ENCODE results near the gene MARK1. TPM values are rescaled to one million over a fixed set of nuclear protein-coding genes. Genes with fewer than 3 reads are reported as not detected.
"Not testable (repeated sequence)": the region's sequence is repeated elsewhere in the genome, so short reads cannot be mapped to it uniquely, and the experiment has no call there.

Gene MARK1
- total and polyA plus RNA-seq, 10 of the 15 experiments (the other 5 are each of a cell fraction or from before 2014, with no cell fraction given) = 0.02 to 0.67 (median 0.12) TPM; not detected in 6

DNA sequence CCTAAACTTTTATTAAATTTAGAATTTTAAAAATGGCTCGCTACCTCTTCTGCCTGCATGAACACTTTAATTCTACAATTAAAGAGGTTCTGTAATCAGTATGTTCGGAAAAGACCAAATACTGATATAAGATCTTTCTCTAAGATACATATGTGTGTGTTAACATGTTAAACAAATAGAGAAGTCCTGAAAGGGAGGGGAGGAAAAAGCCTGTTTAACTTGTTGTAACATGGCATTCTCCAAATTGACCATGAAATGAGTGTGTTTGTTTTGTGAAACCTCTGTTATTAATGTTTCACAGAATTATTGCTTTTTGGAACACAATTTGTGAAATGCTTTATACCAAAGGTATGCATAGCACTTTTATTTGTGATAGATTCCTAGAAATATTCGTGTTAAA is 77.0 kb downstream of the MARK1 start:
- Histone ChIP-seq H2AFZ (ENCODE audit: control insufficient read depth, low read depth, low read length) (no peak overlapping the region), H3K9ac (ENCODE audit: control insufficient read depth, insufficient read depth, low read length) (no peak overlapping the region), H3K79me2 (ENCODE audit: control insufficient read depth, insufficient read depth, low read length) (no peaks in the 10 kb centered on the region), H3K27me3 (replicated peaks in 1 of 2; ENCODE audit: control insufficient read depth in 2 of 2, insufficient read depth in 2 of 2, low read length in 1 of 2) (no peaks in the 10 kb centered on the region), H3K9me3 (replicated peaks; ENCODE audit: control insufficient read depth, insufficient read depth, low read length) (no peaks in the 10 kb centered on the region), H4K20me1 (ENCODE audit: control insufficient read depth, insufficient read depth) (no peaks in the 10 kb centered on the region), H3K36me3 (ENCODE audit: control insufficient read depth in 2 of 2, insufficient read depth in 2 of 2, low read length in 1 of 2) (no peaks in the 10 kb centered on the region), H3K4me2 (ENCODE audit: control insufficient read depth, insufficient read depth) (no peak overlapping the region), H3K4me1 (ENCODE audit: control insufficient read depth, insufficient read depth, low read length) (no peaks in the 10 kb centered on the region), H3K27ac (ENCODE audit: control insufficient read depth, insufficient read depth) (no peak overlapping the region), H3K4me3 (no peak overlapping the region)
- ChIA-PET POLR2A (no interaction called here), SMC1A (ENCODE audit: uncharacterized antibody, unreplicated experiment) (no interaction called here), RAD21 (ENCODE audit: unreplicated experiment) (no interaction called here), CTCF (no interaction called here)
- WGBS (ENCODE audit: insufficient coverage, insufficient replicate concordance, low lambda C conversion rate, missing lambda C conversion rate) = 68% methylated on average over 3 of the region's 3 CpGs
- TF ChIP-seq, protein P1, sequence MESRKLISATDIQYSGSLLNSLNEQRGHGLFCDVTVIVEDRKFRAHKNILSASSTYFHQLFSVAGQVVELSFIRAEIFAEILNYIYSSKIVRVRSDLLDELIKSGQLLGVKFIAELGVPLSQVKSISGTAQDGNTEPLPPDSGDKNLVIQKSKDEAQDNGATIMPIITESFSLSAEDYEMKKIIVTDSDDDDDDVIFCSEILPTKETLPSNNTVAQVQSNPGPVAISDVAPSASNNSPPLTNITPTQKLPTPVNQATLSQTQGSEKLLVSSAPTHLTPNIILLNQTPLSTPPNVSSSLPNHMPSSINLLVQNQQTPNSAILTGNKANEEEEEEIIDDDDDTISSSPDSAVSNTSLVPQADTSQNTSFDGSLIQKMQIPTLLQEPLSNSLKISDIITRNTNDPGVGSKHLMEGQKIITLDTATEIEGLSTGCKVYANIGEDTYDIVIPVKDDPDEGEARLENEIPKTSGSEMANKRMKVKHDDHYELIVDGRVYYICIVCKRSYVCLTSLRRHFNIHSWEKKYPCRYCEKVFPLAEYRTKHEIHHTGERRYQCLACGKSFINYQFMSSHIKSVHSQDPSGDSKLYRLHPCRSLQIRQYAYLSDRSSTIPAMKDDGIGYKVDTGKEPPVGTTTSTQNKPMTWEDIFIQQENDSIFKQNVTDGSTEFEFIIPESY (IDR thresholded peaks at IDR 0.05) = no peak
- TF ChIP-seq IKZF1 (conservative IDR thresholded peaks at IDR 0.05) = no peak
- no peak for TF ChIP-seq NFYB (IDR thresholded peaks at IDR 0.05; ENCODE audit: insufficient read depth, low read depth, low read length)
- TF ChIP-seq BACH1 (IDR thresholded peaks at IDR 0.05; ENCODE audit: borderline replicate concordance) = no peak
- TF ChIP-seq CHD1 (IDR thresholded peaks at IDR 0.05; ENCODE audit: low read depth, low read length) = no peak
- TF ChIP-seq SMC3 (IDR thresholded peaks at IDR 0.05; ENCODE audit: borderline replicate concordance, low read length) = no peak
- TF ChIP-seq RB1 (IDR thresholded peaks at IDR 0.05; ENCODE audit: borderline replicate concordance) = no peak
- TF ChIP-seq, protein P2, sequence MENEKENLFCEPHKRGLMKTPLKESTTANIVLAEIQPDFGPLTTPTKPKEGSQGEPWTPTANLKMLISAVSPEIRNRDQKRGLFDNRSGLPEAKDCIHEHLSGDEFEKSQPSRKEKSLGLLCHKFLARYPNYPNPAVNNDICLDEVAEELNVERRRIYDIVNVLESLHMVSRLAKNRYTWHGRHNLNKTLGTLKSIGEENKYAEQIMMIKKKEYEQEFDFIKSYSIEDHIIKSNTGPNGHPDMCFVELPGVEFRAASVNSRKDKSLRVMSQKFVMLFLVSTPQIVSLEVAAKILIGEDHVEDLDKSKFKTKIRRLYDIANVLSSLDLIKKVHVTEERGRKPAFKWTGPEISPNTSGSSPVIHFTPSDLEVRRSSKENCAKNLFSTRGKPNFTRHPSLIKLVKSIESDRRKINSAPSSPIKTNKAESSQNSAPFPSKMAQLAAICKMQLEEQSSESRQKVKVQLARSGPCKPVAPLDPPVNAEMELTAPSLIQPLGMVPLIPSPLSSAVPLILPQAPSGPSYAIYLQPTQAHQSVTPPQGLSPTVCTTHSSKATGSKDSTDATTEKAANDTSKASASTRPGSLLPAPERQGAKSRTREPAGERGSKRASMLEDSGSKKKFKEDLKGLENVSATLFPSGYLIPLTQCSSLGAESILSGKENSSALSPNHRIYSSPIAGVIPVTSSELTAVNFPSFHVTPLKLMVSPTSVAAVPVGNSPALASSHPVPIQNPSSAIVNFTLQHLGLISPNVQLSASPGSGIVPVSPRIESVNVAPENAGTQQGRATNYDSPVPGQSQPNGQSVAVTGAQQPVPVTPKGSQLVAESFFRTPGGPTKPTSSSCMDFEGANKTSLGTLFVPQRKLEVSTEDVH (IDR thresholded peaks at IDR 0.05; ENCODE audit: low read depth, partially characterized antibody) = no peak
- no peak for TF ChIP-seq RELA (IDR thresholded peaks at IDR 0.05; ENCODE audit: borderline replicate concordance, partially characterized antibody)
- TF ChIP-seq SMAD1 (IDR thresholded peaks at IDR 0.05; ENCODE audit: low read depth, partially characterized antibody) = no peak
- ATAC-seq (no peak), DNase-seq (ENCODE audit: low read depth, low spot score) (no peak), FAIRE-seq (no peak)
- intact Hi-C loops (cut with micrococcal nuclease; ENCODE audit: unreplicated experiment) = no loop called here
- in situ Hi-C loops (cut with MboI) = no loop called here
- no TSS peak for BruUV-seq (replicated peaks)

DNA sequence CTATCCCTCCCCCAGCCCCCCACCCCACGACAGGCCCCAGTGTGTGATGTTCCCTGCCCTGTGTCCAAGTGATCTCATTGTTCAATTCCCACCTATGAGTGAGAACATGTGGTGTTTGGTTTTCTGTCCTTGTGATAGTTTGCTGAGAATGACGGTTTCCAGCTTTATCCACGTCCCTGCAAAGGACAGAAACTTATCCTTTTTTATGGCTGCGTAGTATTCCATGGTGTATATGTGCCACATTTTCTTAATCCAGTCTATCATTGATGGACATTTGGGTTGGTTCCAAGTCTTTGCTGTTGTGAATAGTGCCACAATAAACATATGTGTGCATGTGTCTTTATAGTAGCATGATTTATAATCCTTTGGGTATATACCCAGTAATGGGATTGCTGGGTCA is 77.7 kb downstream of the MARK1 start:
- FAIRE-seq; H3K79me2 ChIP-seq (ENCODE audit: control insufficient read depth, insufficient read depth, low read length); CTCF ChIA-PET; in situ Hi-C loops (cut with MboI); POLR2A ChIA-PET; H3K36me3 ChIP-seq (ENCODE audit: control insufficient read depth in 2 of 2, insufficient read depth in 2 of 2, low read length in 1 of 2); H3K27me3 ChIP-seq (replicated peaks in 1 of 2; ENCODE audit: control insufficient read depth in 2 of 2, insufficient read depth in 2 of 2, low read length in 1 of 2); H2AFZ ChIP-seq (ENCODE audit: control insufficient read depth, low read depth, low read length); DNase-seq (ENCODE audit: low read depth, low spot score); ATAC-seq; H3K4me2 ChIP-seq (ENCODE audit: control insufficient read depth, insufficient read depth); H3K9ac ChIP-seq (ENCODE audit: control insufficient read depth, insufficient read depth, low read length); H3K4me3 ChIP-seq; BruUV-seq (replicated peaks); H3K27ac ChIP-seq (ENCODE audit: control insufficient read depth, insufficient read depth); H3K9me3 ChIP-seq (replicated peaks; ENCODE audit: control insufficient read depth, insufficient read depth, low read length); RAD21 ChIA-PET (ENCODE audit: unreplicated experiment); intact Hi-C loops (cut with micrococcal nuclease; ENCODE audit: unreplicated experiment); H4K20me1 ChIP-seq (ENCODE audit: control insufficient read depth, insufficient read depth); H3K4me1 ChIP-seq (ENCODE audit: control insufficient read depth, insufficient read depth, low read length); SMC1A ChIA-PET (ENCODE audit: uncharacterized antibody, unreplicated experiment): not testable (repeated sequence)
- 38% methylated on average over 4 of the region's 4 CpGs for WGBS (ENCODE audit: insufficient coverage, insufficient replicate concordance, low lambda C conversion rate, missing lambda C conversion rate)

Measured in GM12878 (cell line).